PFSK-1 (cell line): ENCODE results near the gene KRTAP3-2.

Experiments
- FOXP2 ChIP-seq: optimal IDR thresholded peaks from 2 replicates; pipeline ENCODE3; 2011; ENCODE audit warnings: borderline replicate concordance, control low read depth, inconsistent platforms; ENCODE audit not compliant: insufficient read depth; ENCODE audit errors: extremely low read length, extremely low read depth
- POLR2AphosphoS5 ChIP-seq: IDR thresholded peaks from 2 replicates; pipeline ENCODE4 v1.6.1; 2012; ENCODE audit warnings: low read depth, mild to moderate bottlenecking, control low read depth, low read length, moderate library complexity
- REST ChIP-seq, 2 experiments: IDR thresholded peaks; 2 replicates each; pipeline versions ENCODE4 v1.6.1 to v1.8.0; 2011 to 2012; ENCODE audit warnings: low read depth in 2 of 2, low read length in 2 of 2, control low read depth in 1 of 2, inconsistent platforms in 1 of 2, mild to moderate bottlenecking in 1 of 2, moderate library complexity in 1 of 2; ENCODE audit not compliant: insufficient read depth in 1 of 2
- SIN3A ChIP-seq: IDR thresholded peaks from 2 replicates; pipeline ENCODE4 v1.6.1; 2012; ENCODE audit warnings: mild to moderate bottlenecking, low read length, moderate library complexity, borderline replicate concordance; ENCODE audit not compliant: insufficient read depth
- TAF1 ChIP-seq: IDR thresholded peaks from 2 replicates; pipeline ENCODE4 v1.6.1; 2012; ENCODE audit warnings: low read length, control low read depth, borderline replicate concordance; ENCODE audit not compliant: insufficient read depth

The KRTAP3-2 gene

DNA sequence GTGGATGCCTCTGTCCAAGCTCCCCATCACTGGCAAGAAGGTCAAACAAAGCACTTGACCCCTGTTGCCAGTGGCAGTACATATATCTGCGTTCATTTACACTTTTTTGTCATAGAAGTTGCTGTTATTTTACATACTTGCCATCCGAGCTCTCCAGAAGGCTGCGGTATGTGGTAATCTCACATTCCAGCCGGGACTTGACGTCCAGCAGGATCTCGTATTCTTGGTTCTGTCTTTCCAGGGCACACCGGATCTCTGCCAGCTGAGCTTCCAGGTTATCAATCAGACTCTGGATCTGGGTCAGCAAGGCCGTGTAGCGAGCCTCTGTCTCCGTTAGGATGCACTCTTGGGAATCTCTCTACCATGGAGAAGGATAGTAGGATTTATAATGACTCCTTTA is 39.6 kb downstream of the KRTAP3-2 start:
- no peak for TF ChIP-seq REST (IDR thresholded peaks at IDR 0.05; ENCODE audit: insufficient read depth in 1 of 2, low read depth in 2 of 2, low read length in 2 of 2)

- TF ChIP-seq TAF1, result no peak
- TF ChIP-seq FOXP2, result no peak
- no peak for TF ChIP-seq SIN3A
- TF ChIP-seq POLR2AphosphoS5, result no peak
- TF ChIP-seq REST (IDR thresholded peaks at IDR 0.05; ENCODE audit: insufficient read depth in 1 of 2, low read depth in 2 of 2, low read length in 2 of 2), result no peak
These were observed 41.4 kb downstream of the KRTAP3-2 start for GRCh38 chr17:40958086-40958953.

DNA sequence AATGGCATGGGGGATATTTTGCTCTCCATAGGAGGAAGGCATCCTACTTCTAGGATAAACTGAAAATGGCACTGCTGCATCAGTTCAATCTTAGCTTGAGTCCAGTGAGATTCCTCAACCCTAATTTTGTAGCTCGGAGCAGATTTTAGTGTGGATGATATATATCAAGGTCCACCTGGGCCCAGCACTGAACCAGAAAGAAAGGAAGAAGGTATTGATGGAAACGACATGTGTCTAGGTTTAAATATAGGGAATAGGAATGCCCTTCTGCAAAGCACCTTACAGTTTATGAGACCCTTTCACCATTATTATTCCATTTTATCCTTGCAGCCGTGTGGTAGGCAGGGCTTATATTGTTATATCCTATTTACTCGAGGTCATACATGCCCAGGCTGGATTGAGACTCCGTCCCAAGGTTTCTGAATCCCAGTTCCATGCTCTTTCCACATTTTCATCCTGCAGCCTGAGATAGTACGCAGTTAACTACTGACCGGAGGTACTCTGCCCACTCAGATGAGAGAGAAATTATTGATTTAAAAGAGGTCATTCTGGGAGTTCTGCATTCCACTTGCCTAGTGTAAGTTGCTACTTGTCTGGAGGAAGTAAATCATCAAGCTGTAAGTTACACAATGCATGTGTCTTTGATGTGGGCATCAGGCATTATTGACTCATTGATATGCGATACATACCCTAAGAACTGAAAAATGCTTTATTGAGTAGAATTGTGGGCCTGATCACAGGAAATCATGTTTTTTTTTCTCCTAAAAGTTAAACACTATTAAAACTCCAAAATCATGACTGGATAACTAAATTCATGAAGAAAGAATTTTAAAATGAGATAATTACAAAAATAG is 43.1 kb downstream of the KRTAP3-2 start:
- TF ChIP-seq REST (IDR thresholded peaks at IDR 0.05; ENCODE audit: insufficient read depth in 1 of 2, low read depth in 2 of 2, low read length in 2 of 2), result no peak
- TF ChIP-seq POLR2AphosphoS5, result no peak
- no peak for TF ChIP-seq FOXP2
- TF ChIP-seq SIN3A, result no peak
- no peak for TF ChIP-seq TAF1

DNA sequence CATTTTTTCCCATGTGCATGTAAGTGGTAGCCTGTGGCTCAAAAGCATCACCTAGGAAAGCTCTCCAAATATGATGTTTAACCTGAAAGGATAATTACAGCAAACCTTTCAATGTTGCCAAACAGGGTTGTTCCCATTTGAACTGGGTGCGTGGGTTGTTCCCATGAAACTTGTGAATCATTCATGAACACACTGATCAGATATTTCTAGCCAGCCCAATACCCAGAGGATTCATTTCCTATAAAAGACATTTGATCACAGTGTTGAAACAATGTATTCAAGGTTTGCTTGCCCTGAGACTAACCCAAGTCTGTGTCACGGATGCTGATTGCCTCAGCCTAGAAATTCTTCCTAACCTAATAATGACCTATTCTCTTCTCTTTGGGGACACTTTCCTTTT is 45.8 kb downstream of the KRTAP3-2 start:
- TF ChIP-seq POLR2AphosphoS5 (no peak), TAF1 (no peak), REST (IDR thresholded peaks at IDR 0.05; ENCODE audit: insufficient read depth in 1 of 2, low read depth in 2 of 2, low read length in 2 of 2) (no peak), FOXP2 (no peak), SIN3A (no peak)
